Memory B cell (primary cell): ENCODE results near the gene RGS4.

Source experiments
- ATAC-seq: fragments of 150-1000 bp; cut with Tn5 transposase; 2 replicates; pipeline ENCODE4 v1.10.0; 2021; ENCODE audit warnings: low read depth, mild to moderate bottlenecking, moderate library complexity
- DNase-seq, 2 donors: peaks; one replicate each; pipeline ENCODE4 v3.0.0; 2022; ENCODE audit warnings: low spot score in 2 of 2
- H3K27ac Mint-ChIP-seq: one replicate; pipeline ENCODE4 v1.8.0; 2022; ENCODE audit warnings: mild to moderate bottlenecking, moderate library complexity, mixed read lengths
- H3K27me3 Mint-ChIP-seq: one replicate; pipeline ENCODE4 v1.8.0; 2022; ENCODE audit warnings: mixed read lengths
- H3K36me3 Mint-ChIP-seq: one replicate; pipeline ENCODE4 v1.8.0; 2022; ENCODE audit warnings: mild to moderate bottlenecking, mixed read lengths
- H3K4me1 Mint-ChIP-seq: one replicate; pipeline ENCODE4 v1.8.0; 2022; ENCODE audit warnings: mixed read lengths
- H3K4me3 Mint-ChIP-seq: one replicate; pipeline ENCODE4 v1.8.0; 2022; ENCODE audit warnings: mild to moderate bottlenecking, moderate library complexity, mixed read lengths
- H3K9me3 Mint-ChIP-seq: one replicate; pipeline ENCODE4 v1.8.0; 2022; ENCODE audit warnings: mixed read lengths

Gene RGS4

DNA sequence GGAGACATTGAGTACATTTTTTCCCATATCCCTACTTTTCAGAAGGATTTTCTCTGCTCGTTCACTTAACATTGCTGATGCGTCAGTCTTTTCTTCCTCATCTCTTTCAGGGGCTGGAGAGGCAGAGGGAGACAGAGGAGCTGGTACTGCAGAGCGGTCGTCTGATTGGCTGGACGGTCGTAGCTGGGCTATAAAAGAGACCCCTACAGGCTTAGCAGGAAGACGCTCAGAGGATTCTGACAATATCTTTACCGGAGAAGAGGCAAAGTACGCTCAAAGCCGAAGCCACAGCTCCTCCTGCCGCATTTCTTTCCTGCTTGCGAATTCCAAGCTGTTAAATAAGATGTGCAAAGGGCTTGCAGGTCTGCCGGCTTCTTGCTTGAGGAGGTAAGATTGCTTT lies at the start of gene RGS4:
RGS4 (plus strand) TSS at position 220 of the 400 bp plus-strand sequence; CDS start at position 344, 124 bp downstream.
- peaks cover 11% of the 10 kb centered on the region for H3K27me3 Mint-ChIP-seq

DNA sequence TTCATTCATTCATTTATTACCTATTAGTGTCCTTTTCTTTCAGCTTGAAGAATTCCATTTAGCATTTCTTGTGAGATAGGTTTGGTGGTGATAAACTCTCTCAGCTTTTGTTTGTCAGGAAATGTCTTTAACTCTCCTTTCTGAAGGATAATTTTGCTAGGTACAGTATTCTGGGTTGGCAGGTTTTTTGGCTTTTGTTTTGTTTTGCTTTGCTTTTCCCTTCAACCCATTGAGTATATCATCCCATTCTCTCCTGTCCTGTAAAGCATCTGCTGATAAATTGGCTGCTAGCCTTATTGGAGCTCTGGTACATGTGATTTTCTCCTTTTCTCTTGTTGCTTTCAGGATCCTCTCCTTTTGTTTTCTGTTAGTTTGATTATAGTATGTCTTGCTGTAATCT lies 47.0 kb upstream of the RGS4 start:
- no peaks in the 10 kb centered on the region for H3K4me1 Mint-ChIP-seq
- DNase-seq (no peak), ATAC-seq (no peak)
- peaks cover 15% of the 10 kb centered on the region for H3K9me3 Mint-ChIP-seq
- no peak overlapping the region for H3K27ac Mint-ChIP-seq
- H3K36me3 Mint-ChIP-seq, result peaks cover 2% of the 10 kb centered on the region
- no peak overlapping the region for H3K4me3 Mint-ChIP-seq
- peaks cover 2% of the 10 kb centered on the region for H3K27me3 Mint-ChIP-seq

More for the DNA sequence above, at the start of gene RGS4:
- DNase-seq (no peak), ATAC-seq (no peak)
- Mint-ChIP-seq H3K4me1 (no peaks in the 10 kb centered on the region), H3K27ac (no peak within 1 kb of the TSS), H3K4me3 (no peak within 1 kb of the TSS), H3K36me3 (no peaks in the 10 kb centered on the region), H3K9me3 (no peaks in the 10 kb centered on the region)

DNA sequence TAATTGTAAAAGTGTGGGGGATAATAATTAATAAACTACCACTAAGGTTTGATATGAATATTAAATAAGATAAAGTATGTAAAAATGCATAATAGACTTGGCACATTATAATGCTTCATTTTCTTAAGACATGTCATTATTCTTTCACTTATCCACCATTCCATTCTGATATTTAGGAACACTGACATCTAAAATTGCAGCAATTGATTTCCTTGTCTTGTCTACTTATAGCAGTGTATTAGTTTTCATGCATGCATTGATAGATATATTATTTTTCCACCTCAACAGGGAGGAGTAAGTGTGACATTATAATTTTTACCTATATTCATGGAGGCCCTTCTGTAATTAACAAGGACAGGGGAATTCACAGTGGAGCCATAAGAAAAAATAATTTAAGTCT lies 41.6 kb upstream of the RGS4 start:
- Mint-ChIP-seq H3K4me1 (no peaks in the 10 kb centered on the region), H3K27me3 (peaks cover 7% of the 10 kb centered on the region), H3K36me3 (peaks cover 2% of the 10 kb centered on the region), H3K9me3 (peaks cover 5% of the 10 kb centered on the region), H3K4me3 (no peak overlapping the region), H3K27ac (no peak overlapping the region)
- DNase-seq, result no peak
- ATAC-seq, result no peak

DNA sequence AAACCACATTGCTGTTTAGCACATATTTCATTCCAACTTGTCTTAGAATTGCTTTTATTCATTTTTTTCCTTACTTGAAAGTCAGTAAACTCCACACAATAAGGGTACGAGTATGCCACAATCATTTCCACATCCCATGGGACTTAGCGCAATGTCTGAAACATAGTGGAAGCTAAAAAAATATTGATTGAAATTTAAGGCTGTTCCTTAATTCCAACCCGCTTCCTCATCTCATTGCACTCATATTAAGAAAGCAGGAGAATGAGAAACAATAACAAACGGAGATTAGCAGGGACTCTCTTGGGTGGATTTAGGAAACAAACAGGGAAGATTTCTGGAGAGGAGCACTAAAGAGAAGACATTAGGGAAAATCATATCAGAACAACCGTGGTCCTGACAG lies 39.3 kb upstream of the RGS4 start:
- no peak for DNase-seq

DNA sequence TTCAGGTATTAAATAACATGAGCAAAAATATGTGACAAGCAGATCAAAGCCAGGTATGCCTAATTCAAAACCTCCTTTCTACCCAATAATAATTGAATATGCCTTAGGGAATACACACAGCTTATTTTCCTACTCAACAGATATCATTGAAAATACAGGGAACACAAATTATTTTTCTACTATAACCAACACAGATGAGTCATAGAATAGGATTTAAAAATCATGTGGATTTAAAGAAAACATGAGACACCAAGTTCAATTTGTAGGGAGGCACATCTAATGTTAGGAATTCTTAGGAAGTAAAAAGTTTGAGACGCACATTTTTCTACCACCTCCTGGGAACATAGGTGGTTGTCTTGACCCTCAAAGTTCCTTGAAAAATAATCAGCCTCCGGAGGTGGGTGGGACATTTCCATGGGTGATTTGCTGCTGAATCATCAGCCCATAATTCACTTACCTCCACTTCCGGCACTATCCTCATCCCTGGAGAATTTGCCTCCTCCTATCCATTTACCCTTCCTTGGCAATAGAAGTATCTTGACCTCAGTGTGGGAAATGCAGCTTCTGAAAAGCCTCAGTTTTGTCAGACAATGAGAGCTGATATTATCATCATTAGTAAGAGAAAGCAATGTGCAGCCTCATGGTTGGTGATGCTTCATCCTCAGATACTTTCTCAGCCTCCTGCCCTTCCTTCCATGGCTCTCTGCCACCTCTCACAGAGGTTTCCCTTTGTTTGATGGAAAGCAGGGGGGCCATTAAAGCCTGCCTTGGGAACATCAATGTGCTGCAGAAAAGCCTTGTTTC lies 33.5 kb upstream of the RGS4 start:
- Mint-ChIP-seq H3K9me3 (no peaks in the 10 kb centered on the region), H3K27ac (no peak overlapping the region), H3K27me3 (peaks cover 4% of the 10 kb centered on the region), H3K4me1 (no peaks in the 10 kb centered on the region), H3K36me3 (no peaks in the 10 kb centered on the region), H3K4me3 (no peak overlapping the region)
- no peak for ATAC-seq
- DNase-seq, result no peak

More for the DNA sequence above, 39.3 kb upstream of the RGS4 start:
- Mint-ChIP-seq H3K4me3 (no peak overlapping the region), H3K9me3 (peaks cover 1% of the 10 kb centered on the region), H3K27ac (no peak overlapping the region), H3K27me3 (peaks cover 7% of the 10 kb centered on the region), H3K4me1 (no peaks in the 10 kb centered on the region), H3K36me3 (no peaks in the 10 kb centered on the region)
- ATAC-seq, result no peak

DNA sequence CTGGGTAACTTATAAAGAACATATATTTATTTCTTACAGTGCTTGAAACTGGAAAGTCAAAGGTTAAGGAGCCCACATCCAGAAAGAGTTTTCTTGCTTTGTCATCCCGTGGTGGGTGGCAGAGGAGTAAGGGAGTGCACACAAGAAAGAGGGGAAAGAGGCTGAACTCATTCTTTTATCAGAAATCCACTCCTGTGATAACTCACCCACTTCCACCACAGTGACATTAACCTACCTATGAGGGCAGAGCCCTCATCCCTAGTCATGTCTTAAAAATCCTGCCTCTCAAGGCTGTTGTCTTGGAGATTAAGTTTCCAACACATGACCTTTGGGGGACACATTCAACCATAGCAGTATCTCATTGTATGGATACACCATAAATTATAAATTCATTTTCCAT lies 32.5 kb upstream of the RGS4 start:
- H3K4me3 Mint-ChIP-seq, result no peak overlapping the region
- no peaks in the 10 kb centered on the region for H3K36me3 Mint-ChIP-seq
- peaks cover 4% of the 10 kb centered on the region for H3K27me3 Mint-ChIP-seq
- ATAC-seq, result no peak
- no peak overlapping the region for H3K27ac Mint-ChIP-seq
- no peak for DNase-seq
- H3K4me1 Mint-ChIP-seq, result no peaks in the 10 kb centered on the region
- H3K9me3 Mint-ChIP-seq, result no peaks in the 10 kb centered on the region

DNA sequence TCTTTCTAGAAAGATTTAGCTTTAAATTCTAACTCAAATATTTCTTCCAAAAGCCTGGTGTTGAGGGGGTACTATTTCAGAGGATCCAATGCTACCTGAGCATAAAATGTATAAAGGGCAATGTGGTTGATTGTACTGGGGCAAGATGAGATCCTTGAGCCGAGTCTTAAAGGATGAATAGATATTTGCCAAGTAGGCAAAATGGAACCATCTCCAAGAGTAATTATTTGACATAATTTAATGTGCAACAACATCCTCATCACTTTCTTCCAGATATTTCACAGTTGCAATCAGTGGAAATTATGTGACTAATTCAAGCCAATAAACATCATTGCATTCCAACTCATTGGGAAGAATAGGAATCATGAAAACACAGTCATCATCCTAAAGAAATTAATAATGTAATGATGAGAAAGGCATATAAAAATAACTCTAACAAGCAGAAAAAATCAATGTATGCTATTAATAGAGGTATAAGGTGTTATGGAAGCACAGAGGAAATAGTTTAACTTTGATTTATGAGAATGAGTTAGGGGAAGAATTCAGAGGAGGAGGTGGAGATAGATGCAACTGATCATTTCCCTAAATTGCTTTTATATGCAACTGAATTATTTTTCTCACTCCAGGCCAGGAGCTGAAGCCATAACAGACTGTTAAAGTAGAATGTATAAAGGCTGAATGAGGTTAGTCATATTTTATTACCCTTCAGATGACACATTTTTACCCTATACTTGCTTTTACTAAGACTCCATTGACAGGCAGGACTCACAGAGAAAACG lies 30.0 kb upstream of the RGS4 start:
- no peak for ATAC-seq

DNA sequence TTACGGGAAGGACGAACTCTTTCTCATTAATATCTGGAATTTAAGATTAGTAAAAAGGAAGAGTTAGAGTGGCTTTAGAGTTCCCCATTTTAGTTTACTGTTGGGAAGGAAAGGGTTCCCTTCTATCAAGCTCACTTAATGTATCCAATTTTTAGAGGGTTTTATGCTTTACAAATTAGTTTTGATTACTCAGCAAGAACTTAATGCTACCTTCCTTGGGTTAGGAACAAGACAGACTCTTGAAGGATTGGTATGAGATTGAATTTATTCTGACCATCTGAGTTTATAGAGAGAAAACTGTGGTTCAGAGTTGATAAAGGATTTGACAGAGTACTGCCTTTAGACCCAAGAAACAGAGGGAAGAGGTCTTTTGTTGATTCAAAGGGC lies 29.5 kb upstream of the RGS4 start:
- Mint-ChIP-seq H3K27ac (no peak overlapping the region), H3K9me3 (no peaks in the 10 kb centered on the region), H3K4me3 (no peak overlapping the region), H3K27me3 (peaks cover 1% of the 10 kb centered on the region), H3K4me1 (no peaks in the 10 kb centered on the region), H3K36me3 (no peaks in the 10 kb centered on the region)
- DNase-seq (no peak), ATAC-seq (no peak)

More for the DNA sequence above, 30.0 kb upstream of the RGS4 start:
- H3K27me3 Mint-ChIP-seq, result peaks cover 1% of the 10 kb centered on the region
- H3K9me3 Mint-ChIP-seq, result no peaks in the 10 kb centered on the region
- H3K36me3 Mint-ChIP-seq, result no peaks in the 10 kb centered on the region
- DNase-seq, result no peak
- H3K4me3 Mint-ChIP-seq, result no peak overlapping the region
- H3K4me1 Mint-ChIP-seq, result no peaks in the 10 kb centered on the region
- H3K27ac Mint-ChIP-seq, result no peak overlapping the region

DNA sequence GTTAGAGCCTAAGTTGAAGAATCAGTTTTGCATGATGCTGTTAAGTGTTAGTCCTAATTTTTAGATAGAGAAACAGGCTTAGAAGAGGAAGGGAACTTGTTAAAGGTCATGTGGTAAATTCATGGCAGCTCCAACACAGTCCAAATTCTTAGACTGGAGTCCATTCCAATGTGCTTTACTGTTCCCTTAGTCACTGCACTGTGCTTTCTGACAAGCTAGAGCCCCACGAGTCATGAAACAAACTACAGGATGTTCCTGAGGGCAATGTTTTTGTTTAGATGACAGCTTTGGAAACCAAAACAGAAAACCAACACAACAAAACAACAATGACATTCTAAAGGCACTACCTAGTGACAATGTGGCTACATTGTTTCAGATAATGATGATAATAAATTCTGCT lies 23.1 kb upstream of the RGS4 start:
- H3K4me1 Mint-ChIP-seq, result no peaks in the 10 kb centered on the region
- H3K36me3 Mint-ChIP-seq, result no peaks in the 10 kb centered on the region
- no peak overlapping the region for H3K4me3 Mint-ChIP-seq
- no peaks in the 10 kb centered on the region for H3K27me3 Mint-ChIP-seq
- no peak for ATAC-seq
- no peak overlapping the region for H3K27ac Mint-ChIP-seq
- no peaks in the 10 kb centered on the region for H3K9me3 Mint-ChIP-seq
- DNase-seq, result no peak

DNA sequence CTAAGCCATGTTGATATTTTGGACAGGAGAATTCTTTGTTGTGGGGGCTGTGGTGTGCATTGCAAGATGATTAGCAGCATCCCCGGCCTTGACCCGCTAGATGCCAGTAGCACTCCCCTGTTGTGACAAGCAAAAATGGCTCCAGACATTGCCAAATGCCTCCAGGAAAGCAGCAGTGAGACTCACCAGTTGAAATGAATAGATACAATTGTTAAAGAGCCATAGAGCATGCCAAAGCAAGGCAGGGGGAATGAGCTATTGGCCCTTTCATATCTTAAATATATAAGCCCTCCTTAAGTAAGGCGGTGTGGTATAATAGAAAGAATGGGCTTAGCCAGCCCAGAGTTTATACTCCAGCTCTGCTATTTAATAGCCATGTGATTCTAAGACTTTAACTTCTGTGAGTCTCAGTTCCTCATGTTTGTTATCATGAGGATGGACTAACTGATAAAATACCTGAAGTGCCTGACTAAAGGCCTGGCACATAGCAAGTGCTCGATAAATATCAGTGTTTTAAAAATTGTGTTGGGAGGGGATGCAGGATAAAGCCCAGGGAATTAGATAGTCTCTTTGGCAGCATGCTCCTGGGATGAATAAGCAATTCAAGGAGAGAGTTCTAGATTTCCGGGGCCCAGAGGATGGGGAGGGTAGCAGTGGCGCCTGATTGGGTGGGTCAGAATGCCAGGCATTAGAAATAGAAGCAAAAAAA lies 21.1 kb upstream of the RGS4 start:
- peaks cover 3% of the 10 kb centered on the region for H3K27me3 Mint-ChIP-seq
- no peak for DNase-seq
- H3K9me3 Mint-ChIP-seq, result no peaks in the 10 kb centered on the region
- H3K4me3 Mint-ChIP-seq, result no peak overlapping the region
- H3K4me1 Mint-ChIP-seq, result no peaks in the 10 kb centered on the region
- no peak overlapping the region for H3K27ac Mint-ChIP-seq
- no peaks in the 10 kb centered on the region for H3K36me3 Mint-ChIP-seq
- ATAC-seq, result no peak

DNA sequence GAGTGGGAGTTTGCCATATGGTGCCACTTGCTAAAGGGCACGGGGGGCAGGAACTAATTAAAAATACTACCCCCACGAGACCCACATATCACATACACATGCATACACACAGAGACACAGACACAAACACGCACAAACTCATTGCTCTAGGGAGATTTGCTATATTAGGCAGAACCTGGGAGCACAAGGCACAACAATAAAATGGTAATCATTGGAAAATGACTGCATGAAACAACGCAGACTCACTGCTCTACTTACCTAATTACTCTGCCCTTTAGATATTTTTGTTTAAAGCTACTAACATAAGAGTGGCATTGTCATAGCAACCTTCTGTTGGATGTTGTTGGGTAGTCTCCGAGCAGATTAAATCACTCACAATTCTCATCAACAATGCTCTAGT lies 20.3 kb upstream of the RGS4 start:
- H3K27me3 Mint-ChIP-seq, result peaks cover 6% of the 10 kb centered on the region
- no peaks in the 10 kb centered on the region for H3K4me1 Mint-ChIP-seq
- no peaks in the 10 kb centered on the region for H3K36me3 Mint-ChIP-seq
- no peak overlapping the region for H3K4me3 Mint-ChIP-seq
- H3K9me3 Mint-ChIP-seq, result peaks cover 1% of the 10 kb centered on the region
- ATAC-seq (no peak), DNase-seq (no peak)
- H3K27ac Mint-ChIP-seq, result no peak overlapping the region

DNA sequence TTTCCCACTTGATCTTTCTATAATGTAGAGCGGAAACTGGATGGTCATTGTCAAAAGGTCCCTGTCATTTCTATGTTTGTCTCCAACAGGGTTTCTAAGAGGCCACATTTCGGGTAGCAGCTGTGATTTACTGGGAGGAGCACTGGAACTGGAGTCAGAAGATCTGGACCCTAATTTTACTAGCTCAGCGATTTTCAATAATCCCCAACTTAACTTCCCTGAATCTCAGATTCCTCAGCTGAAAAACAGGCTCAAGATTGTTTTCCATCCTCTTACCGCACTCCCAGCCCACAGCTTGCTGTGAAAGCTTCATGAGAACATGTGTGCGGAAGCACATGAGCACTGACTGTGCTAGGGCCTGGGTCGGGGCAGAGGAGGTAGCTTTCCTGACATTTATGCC lies 19.9 kb upstream of the RGS4 start:
- H3K9me3 Mint-ChIP-seq, result peaks cover 1% of the 10 kb centered on the region
- no peaks in the 10 kb centered on the region for H3K4me1 Mint-ChIP-seq
- H3K27ac Mint-ChIP-seq, result no peak overlapping the region
- ATAC-seq (no peak), DNase-seq (no peak)
- no peaks in the 10 kb centered on the region for H3K36me3 Mint-ChIP-seq
- H3K27me3 Mint-ChIP-seq, result peaks cover 6% of the 10 kb centered on the region
- no peak overlapping the region for H3K4me3 Mint-ChIP-seq

DNA sequence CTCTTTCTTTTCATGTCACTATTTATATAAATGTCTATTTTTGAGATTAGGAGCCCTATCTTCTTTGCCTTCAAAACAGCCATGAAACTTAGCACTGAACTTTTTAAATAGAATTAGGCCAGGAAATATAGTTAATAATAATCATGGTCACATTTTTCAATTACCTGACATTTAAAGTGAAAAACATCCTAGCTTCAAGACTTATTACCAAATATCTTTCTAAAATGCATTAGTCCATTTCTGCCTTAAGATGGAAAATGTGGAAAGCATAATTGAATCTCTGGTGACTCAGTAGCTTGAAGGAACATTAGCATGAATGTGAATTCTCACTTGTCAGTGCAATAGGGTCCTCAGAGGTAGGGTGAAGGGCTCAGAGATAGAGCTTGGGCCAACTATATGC lies 18.7 kb upstream of the RGS4 start:
- peaks cover 1% of the 10 kb centered on the region for H3K9me3 Mint-ChIP-seq
- ATAC-seq (no peak), DNase-seq (no peak)
- H3K36me3 Mint-ChIP-seq, result no peaks in the 10 kb centered on the region
- no peaks in the 10 kb centered on the region for H3K4me1 Mint-ChIP-seq
- no peak overlapping the region for H3K4me3 Mint-ChIP-seq
- H3K27ac Mint-ChIP-seq, result no peak overlapping the region
- H3K27me3 Mint-ChIP-seq, result peaks cover 6% of the 10 kb centered on the region

DNA sequence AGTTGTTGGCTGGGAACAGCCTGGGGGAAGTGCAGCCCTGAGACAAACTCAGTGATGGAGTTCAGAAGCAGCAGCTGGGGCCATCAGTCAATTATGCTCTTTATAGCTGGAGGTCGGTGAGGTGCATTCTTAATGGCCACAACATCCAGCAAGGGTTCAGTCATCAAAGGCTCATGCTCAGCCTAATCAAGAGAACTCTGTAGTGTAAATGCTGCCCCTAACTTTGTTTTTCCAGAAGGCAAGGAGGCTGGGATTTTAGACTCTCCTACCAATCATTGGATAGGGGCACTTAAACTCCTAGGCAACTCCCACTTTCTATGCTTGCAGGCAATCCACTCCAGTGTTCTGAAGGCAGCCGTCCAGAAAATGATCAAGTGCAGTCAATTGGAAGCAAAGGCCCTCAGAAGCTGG lies 15.0 kb upstream of the RGS4 start:
- Mint-ChIP-seq H3K9me3 (peaks cover 1% of the 10 kb centered on the region), H3K4me3 (no peak overlapping the region), H3K27me3 (peaks cover 9% of the 10 kb centered on the region), H3K4me1 (no peaks in the 10 kb centered on the region), H3K27ac (no peak overlapping the region), H3K36me3 (no peaks in the 10 kb centered on the region)
- ATAC-seq (no peak), DNase-seq (no peak)
